ENCODE measurements around the gene JMJD8.

JMJD8 gene

GRCh38 chr16:637081-638018, 46.8 kb downstream of the JMJD8 start:
- TF ChIP-seq, protein P1, sequence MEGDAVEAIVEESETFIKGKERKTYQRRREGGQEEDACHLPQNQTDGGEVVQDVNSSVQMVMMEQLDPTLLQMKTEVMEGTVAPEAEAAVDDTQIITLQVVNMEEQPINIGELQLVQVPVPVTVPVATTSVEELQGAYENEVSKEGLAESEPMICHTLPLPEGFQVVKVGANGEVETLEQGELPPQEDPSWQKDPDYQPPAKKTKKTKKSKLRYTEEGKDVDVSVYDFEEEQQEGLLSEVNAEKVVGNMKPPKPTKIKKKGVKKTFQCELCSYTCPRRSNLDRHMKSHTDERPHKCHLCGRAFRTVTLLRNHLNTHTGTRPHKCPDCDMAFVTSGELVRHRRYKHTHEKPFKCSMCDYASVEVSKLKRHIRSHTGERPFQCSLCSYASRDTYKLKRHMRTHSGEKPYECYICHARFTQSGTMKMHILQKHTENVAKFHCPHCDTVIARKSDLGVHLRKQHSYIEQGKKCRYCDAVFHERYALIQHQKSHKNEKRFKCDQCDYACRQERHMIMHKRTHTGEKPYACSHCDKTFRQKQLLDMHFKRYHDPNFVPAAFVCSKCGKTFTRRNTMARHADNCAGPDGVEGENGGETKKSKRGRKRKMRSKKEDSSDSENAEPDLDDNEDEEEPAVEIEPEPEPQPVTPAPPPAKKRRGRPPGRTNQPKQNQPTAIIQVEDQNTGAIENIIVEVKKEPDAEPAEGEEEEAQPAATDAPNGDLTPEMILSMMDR (conservative IDR thresholded peaks at IDR 0.05; ENCODE audit: control insufficient read depth, insufficient read depth, low read depth, low read length) = no peak
- peak; percentile 80 for DNase-seq (ENCODE audit: low read depth)
- peak overlapping the region; percentile 77 for H3K4me3 ChIP-seq (ENCODE audit: control insufficient read depth, low read depth, low read length)

GRCh38 chr16:636206-637080, 47.7 kb downstream of the JMJD8 start, which contains the start of gene METTL26:
METTL26 (minus strand) TSS chr16:636305; CDS start chr16:636290, 15 bp downstream.
- H3K4me3 ChIP-seq (ENCODE audit: control insufficient read depth, low read depth, low read length) = peak within 1 kb of the TSS; percentile 77
- peak; percentile 91 for DNase-seq (ENCODE audit: low read depth)
- TF ChIP-seq, protein P1 (conservative IDR thresholded peaks at IDR 0.05; ENCODE audit: control insufficient read depth, insufficient read depth, low read depth, low read length) = no peak

DNA sequence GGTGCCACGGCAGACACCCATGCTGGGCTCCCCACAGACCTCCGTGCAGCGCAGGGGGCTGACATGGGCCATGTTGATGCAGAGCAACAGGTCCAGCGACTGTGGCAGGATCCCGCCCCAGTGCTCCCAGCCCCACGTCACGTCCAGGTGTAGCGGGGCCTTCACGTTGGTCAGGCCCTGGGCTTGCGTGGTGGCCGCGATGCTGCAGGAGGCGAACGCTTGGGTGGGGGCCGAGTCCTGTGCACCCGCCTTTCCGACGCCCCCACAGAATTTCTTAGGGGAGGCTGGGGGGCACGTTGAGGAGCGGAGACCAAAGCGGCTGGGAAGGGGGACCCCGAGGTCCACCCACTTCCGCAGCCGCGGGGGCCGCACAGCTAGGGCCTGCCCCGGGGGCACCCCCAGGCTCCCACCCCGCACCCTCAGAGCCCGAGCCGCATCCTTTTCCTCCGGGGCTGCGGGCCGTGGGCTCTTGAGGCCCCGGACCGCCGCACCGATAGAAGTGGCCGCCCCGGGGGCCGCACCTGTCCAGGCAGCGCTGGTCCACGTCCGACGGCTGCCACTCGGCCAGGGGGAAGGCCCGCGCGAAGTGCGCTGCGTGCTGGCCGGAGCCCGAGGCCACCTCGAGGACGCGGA, 48.4 kb downstream of the JMJD8 start:
- TF ChIP-seq, protein P1 (conservative IDR thresholded peaks at IDR 0.05; ENCODE audit: control insufficient read depth, insufficient read depth, low read depth, low read length) = no peak
- peak overlapping the region; percentile 77 for H3K4me3 ChIP-seq (ENCODE audit: control insufficient read depth, low read depth, low read length)
- DNase-seq (ENCODE audit: low read depth) = no peak

GRCh38 chr16:634996-635395, 49.1 kb downstream of the JMJD8 start:
- no peak for DNase-seq (ENCODE audit: low read depth)
- H3K4me3 ChIP-seq (ENCODE audit: control insufficient read depth, low read depth, low read length) = peak overlapping the region; percentile 77
- TF ChIP-seq, protein P1 (conservative IDR thresholded peaks at IDR 0.05; ENCODE audit: control insufficient read depth, insufficient read depth, low read depth, low read length) = no peak

GRCh38 chr16:634051-634670, 50.0 kb downstream of the JMJD8 start:
- H3K4me3 ChIP-seq (ENCODE audit: control insufficient read depth, low read depth, low read length) = no peak overlapping the region
- no peak for DNase-seq (ENCODE audit: low read depth)
- TF ChIP-seq, protein P1 (conservative IDR thresholded peaks at IDR 0.05; ENCODE audit: control insufficient read depth, insufficient read depth, low read depth, low read length) = no peak
